HL-60 (cell line): ENCODE measurements around the gene BTBD7.

Source experiments
- CTCF ChIP-seq: IDR thresholded peaks from one replicate; pipeline ENCODE4 v1.5.1; 2011; ENCODE audit warnings: low read length, control low read depth, inconsistent platforms; ENCODE audit not compliant: insufficient read depth
- GABPA ChIP-seq: IDR thresholded peaks from 2 replicates; pipeline ENCODE4 v1.6.1; 2012; ENCODE audit warnings: low read depth
- POLR2AphosphoS5 ChIP-seq: IDR thresholded peaks from 2 replicates; pipeline ENCODE4 v1.6.1; 2012; ENCODE audit warnings: low read depth
- REST ChIP-seq: IDR thresholded peaks from 2 replicates; pipeline ENCODE4 v1.6.1; 2012; ENCODE audit warnings: low read depth; ENCODE audit not compliant: insufficient replicate concordance
- SPI1 ChIP-seq: IDR thresholded peaks from 2 replicates; pipeline ENCODE4 v1.6.1; 2012; ENCODE audit warnings: low read depth, mild to moderate bottlenecking, borderline replicate concordance

- TF ChIP-seq CTCF = no peak
- no peak for TF ChIP-seq POLR2AphosphoS5
- TF ChIP-seq REST = no peak
- TF ChIP-seq GABPA = no peak
- no peak for TF ChIP-seq SPI1
These were observed 37.2 kb downstream of the BTBD7 start for GRCh38 chr14:93295541-93296220.
